Activated CD4-positive, alpha-beta T cell treated with anti-CD3 and anti-CD28 coated beads for 48 hours (primary cell): ENCODE results near the gene BCAS3.

Source experiments
- DNase-seq: peaks from one replicate; pipeline ENCODE4 v3.0.0-alpha.2; 2020

Gene BCAS3

GRCh38 chr17:61309362-61310256, 632.0 kb downstream of the BCAS3 start:
- no peak for DNase-seq

- no peak for DNase-seq
Measured at GRCh38 chr17:61310590-61310989, 632.9 kb downstream of the BCAS3 start.

- DNase-seq: no peak
Measured at GRCh38 chr17:61312406-61313295, 635.0 kb downstream of the BCAS3 start.

- no peak for DNase-seq
Measured at GRCh38 chr17:61313461-61314326, 636.0 kb downstream of the BCAS3 start.

GRCh38 chr17:61314368-61315078, 636.9 kb downstream of the BCAS3 start:
- DNase-seq: no peak

GRCh38 chr17:61316633-61317032, 639.0 kb downstream of the BCAS3 start:
- DNase-seq: no peak

- no peak for DNase-seq
Measured at GRCh38 chr17:61317779-61318178, 640.1 kb downstream of the BCAS3 start.

GRCh38 chr17:61318684-61319098, 641.0 kb downstream of the BCAS3 start:
- no peak for DNase-seq

GRCh38 chr17:61321344-61321743, 643.7 kb downstream of the BCAS3 start:
- no peak for DNase-seq

- no peak for DNase-seq
Measured at GRCh38 chr17:61322325-61323002, 644.8 kb downstream of the BCAS3 start.

- no peak for DNase-seq
Measured at GRCh38 chr17:61323003-61323908, 645.6 kb downstream of the BCAS3 start.

- DNase-seq: no peak
Measured at GRCh38 chr17:61323909-61324868, 646.5 kb downstream of the BCAS3 start.

GRCh38 chr17:61324950-61325349, 647.3 kb downstream of the BCAS3 start:
- no peak for DNase-seq

- DNase-seq: no peak
Measured at GRCh38 chr17:61325382-61326073, 647.9 kb downstream of the BCAS3 start.

GRCh38 chr17:61326330-61326729, 648.7 kb downstream of the BCAS3 start:
- no peak for DNase-seq

GRCh38 chr17:61328351-61328750, 650.7 kb downstream of the BCAS3 start:
- DNase-seq: no peak

GRCh38 chr17:61330174-61331150, 652.8 kb downstream of the BCAS3 start:
- DNase-seq: no peak
